HG02973 (cell line): Measurements from ENCODE around the gene ZNF672.
"Not testable (repeated sequence)": the region's sequence is repeated elsewhere in the genome, so short reads cannot be mapped to it uniquely, and the experiment has no call there.

ENCODE experiments used
- ATAC-seq: cut with Tn5 transposase; IDR thresholded peaks from one replicate; pipeline ENCODE4 v1.9.1; 2021; ENCODE audit warnings: moderate library complexity; ENCODE audit not compliant: unreplicated experiment

The ZNF672 gene

DNA sequence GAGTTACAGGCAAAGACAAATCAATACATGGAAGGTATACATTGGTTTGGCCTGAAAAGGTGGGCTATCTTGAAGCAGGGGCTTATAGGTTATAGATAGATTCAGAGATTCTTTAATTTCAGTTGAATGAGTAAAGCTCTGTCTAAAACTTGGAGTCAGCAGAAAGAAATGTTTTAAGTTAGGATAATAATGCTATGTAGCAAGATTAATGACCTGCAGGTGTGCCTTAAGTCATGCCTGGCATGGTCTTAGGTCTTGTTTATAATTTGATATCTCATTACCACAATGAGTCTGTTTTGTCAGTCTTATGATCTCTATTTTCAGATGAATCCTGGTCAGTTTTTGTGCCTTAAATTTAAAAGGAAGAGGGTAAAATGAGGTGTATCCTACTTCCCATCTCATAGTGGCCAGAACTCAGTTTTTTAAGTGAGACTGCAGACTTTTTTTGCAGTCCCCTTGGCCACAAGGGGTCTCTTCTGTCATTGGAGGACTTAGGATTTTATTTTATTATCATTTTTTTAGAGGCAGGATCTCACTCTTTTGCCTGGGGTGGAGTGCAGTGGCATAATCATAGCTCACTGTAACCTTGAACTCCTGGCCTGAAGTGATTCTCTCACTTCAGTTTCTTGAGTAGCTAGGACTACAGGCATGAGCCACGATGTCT, 46.7 kb downstream of the ZNF672 start:
- no peak for ATAC-seq

DNA sequence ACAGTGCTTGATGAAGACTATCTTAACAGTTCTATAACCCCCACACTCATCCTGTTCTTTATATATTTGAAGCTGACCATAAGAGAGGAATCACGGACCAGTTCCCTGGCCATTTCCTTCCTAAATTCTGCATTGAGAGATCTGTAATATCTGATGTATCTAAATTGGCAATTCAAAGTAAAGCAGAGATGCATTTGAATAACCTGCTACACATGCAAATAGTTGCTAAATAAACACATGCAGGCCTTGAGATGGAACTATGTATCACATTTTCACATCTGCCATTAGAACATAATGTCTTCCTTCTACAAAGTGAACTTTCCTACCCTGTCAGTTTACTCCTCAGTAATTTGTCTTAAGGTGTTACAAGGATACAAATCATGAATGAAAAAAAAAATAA, 47.6 kb downstream of the ZNF672 start:
- no peak for ATAC-seq

DNA sequence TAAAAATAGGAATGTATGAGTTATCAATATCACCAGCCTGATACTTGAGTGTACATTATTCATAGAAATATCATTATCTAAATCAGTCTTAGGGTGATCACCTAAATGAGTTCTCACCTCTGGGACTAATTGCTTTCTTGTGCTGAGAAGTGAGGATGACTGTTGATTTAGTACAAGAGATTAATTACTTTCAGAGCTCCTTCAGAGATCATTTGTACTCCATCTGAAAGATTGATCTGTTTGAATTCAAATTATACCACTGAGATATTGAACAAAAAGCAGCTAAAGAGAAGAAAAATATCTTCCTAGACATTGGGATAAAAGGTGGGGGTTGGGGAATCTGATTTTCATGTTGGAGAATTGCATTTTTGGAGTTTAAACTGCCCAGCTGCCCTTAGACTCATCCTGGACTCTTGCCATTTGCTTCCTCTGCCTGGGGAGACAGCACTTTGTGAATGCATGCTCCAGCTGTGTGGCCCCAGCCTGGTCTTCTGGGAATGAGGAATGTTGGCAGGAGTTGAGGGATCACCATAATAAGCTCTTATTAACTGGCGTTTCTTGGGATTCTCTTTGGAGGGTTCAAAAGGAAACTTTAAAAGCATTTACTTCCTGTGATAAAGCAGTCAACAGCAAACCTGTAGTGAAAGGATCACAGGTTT, 48.3 kb downstream of the ZNF672 start:
- no peak for ATAC-seq

DNA sequence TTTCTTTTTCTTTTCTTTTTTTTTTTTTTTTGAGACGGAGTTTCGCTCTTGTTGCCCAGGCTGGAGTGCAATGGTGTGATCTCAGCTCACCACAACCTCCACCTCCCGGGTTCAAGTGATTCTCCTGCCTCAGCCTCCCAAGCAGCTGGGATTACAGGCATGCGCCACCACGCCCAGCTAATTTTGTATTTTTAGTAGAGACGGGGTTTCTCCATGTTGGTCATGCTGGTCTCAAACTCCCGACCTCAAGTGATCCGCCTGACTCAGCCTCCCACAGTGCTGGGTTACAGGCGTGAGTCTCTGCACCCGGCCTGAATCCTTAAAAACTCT, 51.9 kb downstream of the ZNF672 start:
- ATAC-seq, result not testable (repeated sequence)

DNA sequence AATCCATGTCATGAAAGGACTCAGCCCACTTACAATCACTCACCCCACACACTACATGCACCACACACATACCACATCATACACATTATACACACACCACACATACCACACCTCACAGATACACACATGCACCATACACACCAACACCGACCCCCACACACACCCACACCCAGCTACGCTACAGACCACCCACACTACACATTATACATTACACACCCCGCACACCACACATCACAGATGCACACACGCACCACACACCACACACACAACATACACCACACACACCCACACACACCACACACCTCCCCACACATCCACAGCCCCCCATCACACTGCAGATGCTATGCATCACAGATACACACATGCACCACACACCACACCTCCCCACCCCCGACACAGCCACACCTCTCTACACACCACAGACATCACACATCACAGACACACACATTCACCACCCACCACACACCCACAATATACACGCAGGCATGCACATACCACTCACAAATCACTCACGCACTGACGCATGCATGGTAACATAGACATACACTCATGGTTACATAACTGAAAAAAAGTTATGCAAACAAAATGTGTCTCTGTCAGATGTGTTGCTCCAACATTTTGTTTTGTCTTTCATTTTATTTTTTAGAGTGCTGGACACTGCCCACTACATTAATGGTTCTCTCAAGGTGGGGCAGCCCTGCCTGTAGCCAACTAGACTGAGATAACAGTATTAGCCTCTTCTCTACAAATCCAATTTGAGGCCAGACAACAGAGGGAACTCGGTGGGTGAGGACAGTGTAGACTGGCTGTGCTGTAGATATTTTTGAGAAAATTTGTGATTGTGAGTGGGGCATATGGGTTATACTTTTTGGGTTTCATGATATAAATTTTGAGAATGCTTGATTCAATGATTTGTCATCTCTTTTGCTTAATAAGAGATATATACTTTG, 52.8 kb downstream of the ZNF672 start:
- no peak for ATAC-seq

DNA sequence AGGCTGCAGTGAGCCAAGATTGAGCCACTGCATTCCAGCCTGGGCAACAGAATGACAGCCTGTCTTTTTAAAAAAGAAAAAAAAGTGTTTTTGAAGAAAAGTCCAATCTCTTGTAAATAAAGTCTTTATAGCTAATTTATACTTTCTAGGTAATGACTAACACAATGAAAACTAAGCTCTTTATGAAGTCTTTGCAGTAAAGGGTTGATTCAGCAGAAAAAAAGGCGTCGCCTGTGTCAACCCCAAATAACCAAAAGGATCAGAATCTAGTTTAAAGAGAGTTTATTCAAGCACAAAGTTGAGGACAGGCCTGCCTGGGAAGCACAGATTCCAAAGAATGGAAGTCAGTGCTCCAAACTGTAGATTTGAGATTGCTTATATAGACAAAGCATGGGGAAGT, 53.7 kb downstream of the ZNF672 start:
- ATAC-seq, result no peak

DNA sequence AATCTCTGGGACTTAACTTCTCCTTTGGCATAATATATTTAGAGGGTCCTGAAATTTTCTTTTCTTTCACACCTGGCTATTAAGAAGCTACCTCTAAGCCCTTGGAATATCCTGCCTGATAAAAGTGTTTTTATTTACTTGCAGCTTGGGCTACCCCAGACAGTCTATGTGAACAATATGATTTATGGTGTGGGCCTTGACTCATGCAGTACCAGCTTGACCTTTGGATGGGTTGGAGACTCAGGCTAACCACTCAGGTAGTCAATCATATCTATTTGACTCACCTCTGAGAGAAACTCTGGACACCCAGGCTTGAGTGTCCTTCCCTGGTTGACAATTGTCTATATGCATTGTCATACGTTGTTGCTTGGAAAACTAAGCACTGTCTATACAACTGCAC, 54.6 kb downstream of the ZNF672 start:
- no peak for ATAC-seq

DNA sequence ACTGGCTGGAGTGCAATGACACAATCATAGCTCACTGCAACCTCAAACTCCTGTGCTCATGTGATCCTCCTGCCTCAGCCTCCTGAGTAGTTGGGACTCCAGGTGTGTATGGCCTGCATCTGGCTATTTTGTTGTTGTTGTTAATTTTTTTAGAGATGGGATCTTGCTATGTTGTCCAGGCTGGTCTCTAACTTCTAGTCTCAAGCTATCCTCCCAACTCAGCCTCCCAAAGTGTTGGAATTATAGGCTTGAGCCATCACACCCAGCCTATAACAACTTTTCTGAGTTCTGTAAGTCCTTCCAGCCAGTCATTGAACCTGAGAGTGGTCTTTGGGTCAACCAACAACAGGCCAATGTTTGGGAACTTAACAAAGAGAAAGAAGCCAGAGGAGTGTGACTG, 56.8 kb downstream of the ZNF672 start:
- ATAC-seq, result no peak

DNA sequence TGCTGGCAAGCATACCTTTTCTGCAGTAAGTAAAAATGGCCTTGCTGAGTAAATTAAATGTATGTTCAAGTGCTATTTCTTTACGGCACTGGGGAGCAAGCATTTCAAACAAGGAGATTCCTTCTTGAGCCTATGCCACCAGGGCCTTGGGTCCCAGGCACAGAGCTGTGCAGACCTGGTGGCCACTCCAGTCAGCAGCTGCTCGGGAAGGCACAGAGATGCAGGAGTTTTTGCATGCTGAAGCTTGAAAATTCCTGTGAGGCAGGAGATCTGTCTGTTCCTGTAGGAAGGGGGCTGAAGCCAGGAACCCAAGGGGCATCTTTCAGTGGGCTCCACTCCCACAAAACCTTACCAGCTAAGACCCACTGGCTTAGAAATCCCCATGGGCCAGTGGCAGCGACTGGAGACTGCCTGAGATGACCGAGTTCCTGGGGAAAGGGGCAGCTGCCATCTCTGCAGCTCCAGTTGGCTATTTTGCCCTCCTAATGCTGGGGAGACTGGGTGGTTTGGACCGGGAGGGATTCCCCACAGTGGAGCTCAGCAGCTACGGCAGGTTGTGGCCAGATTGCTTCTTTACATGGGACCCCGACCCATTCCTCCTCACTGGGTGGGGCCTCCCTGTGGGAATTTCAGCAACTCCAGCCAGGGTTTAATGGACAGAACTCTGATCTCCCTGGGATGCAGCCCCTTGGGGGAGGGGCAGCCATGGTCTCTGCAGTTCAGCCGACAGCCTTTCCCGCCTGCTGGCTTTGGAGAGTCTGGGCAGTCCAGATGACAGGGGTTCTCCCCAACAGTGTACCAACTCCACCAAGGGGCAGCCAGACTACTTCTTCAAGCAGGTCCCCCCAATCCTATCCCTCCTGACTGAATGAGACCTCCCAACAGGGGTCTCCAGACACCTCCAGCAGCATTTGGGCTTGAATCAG, 59.7 kb downstream of the ZNF672 start:
- no peak for ATAC-seq
